ENCODE data around the gene USP47. TPM values are rescaled to one million over a fixed set of nuclear protein-coding genes. Genes with fewer than 3 reads are reported as not detected.

USP47 gene
- polyA plus RNA-seq, 1 experiment = 35.0 TPM

- Histone ChIP-seq H3K4me3 (ENCODE audit: low read depth, low read length) (no peak overlapping the region), H3K9me3 (ENCODE audit: control insufficient read depth, insufficient read depth, low read length) (no peaks in the 10 kb centered on the region), H3K27ac (ENCODE audit: low read depth, low read length) (no peak overlapping the region), H3K27me3 (ENCODE audit: control insufficient read depth, insufficient read depth, low read length) (no peaks in the 10 kb centered on the region)
- ChIA-PET POLR2A (no interaction called here), CTCF (no interaction called here)
- no peak for DNase-seq (ENCODE audit: low read depth, low spot score)
- TF ChIP-seq CTCF (IDR thresholded peaks at IDR 0.05; ENCODE audit: low read depth, low read length) = no peak
Observed at GRCh38 chr11:11923828-11924227, 82.1 kb downstream of the USP47 start.

- TF ChIP-seq CTCF (IDR thresholded peaks at IDR 0.05; ENCODE audit: low read depth, low read length) = no peak
- no peaks in the 10 kb centered on the region for H3K9me3 ChIP-seq (ENCODE audit: control insufficient read depth, insufficient read depth, low read length)
- H3K27me3 ChIP-seq (ENCODE audit: control insufficient read depth, insufficient read depth, low read length) = no peaks in the 10 kb centered on the region
- CTCF ChIA-PET = interaction anchor here (0.6 to 2.7 kb wide), 3 partner anchors 114 to 352 kb away, joined by 3 to 10 read pairs (median 3); no protein-coding TSS in a partner anchor
- POLR2A ChIA-PET = no interaction called here
- no peak overlapping the region for H3K27ac ChIP-seq (ENCODE audit: low read depth, low read length)
- no peak overlapping the region for H3K4me3 ChIP-seq (ENCODE audit: low read depth, low read length)
- DNase-seq (ENCODE audit: low read depth, low spot score) = no peak
Observed at GRCh38 chr11:11929920-11930319, 88.1 kb downstream of the USP47 start.

- POLR2A ChIA-PET = interaction anchor here (1.3 kb wide), 1 partner anchor 113 kb away, joined by 4 read pairs; no protein-coding TSS in a partner anchor
- CTCF ChIA-PET = interaction anchor here (0.6 to 2.6 kb wide), 23 partner anchors 10 to 350 kb away, joined by 3 to 38 read pairs (median 5); no protein-coding TSS in a partner anchor
- H3K27ac ChIP-seq (ENCODE audit: low read depth, low read length) = no peak overlapping the region
Observed at GRCh38 chr11:11931461-11932055, 89.8 kb downstream of the USP47 start.

GRCh38 chr11:11935536-11935935, 93.8 kb downstream of the USP47 start:
- ChIA-PET CTCF (interaction anchor here (1.0 kb wide), 1 partner anchor 109 kb away, joined by 7 read pairs; no protein-coding TSS in a partner anchor), POLR2A (no interaction called here)
- no peaks in the 10 kb centered on the region for H3K9me3 ChIP-seq (ENCODE audit: control insufficient read depth, insufficient read depth, low read length)
- DNase-seq (ENCODE audit: low read depth, low spot score) = no peak
- no peak overlapping the region for H3K27ac ChIP-seq (ENCODE audit: low read depth, low read length)
- no peak overlapping the region for H3K4me3 ChIP-seq (ENCODE audit: low read depth, low read length)
- no peak for TF ChIP-seq CTCF (IDR thresholded peaks at IDR 0.05; ENCODE audit: low read depth, low read length)
- no peaks in the 10 kb centered on the region for H3K27me3 ChIP-seq (ENCODE audit: control insufficient read depth, insufficient read depth, low read length)

More at GRCh38 chr11:11931461-11932055, 89.8 kb downstream of the USP47 start:
- DNase-seq (ENCODE audit: low read depth, low spot score) = peak; percentile 18
- Histone ChIP-seq H3K4me3 (ENCODE audit: low read depth, low read length) (no peak overlapping the region), H3K9me3 (ENCODE audit: control insufficient read depth, insufficient read depth, low read length) (no peaks in the 10 kb centered on the region), H3K27me3 (ENCODE audit: control insufficient read depth, insufficient read depth, low read length) (no peaks in the 10 kb centered on the region)
- peak; percentile 72 for TF ChIP-seq CTCF (IDR thresholded peaks at IDR 0.05; ENCODE audit: low read depth, low read length)

GRCh38 chr11:11937433-11937832, 95.7 kb downstream of the USP47 start:
- Histone ChIP-seq H3K9me3 (ENCODE audit: control insufficient read depth, insufficient read depth, low read length) (no peaks in the 10 kb centered on the region), H3K27me3 (ENCODE audit: control insufficient read depth, insufficient read depth, low read length) (no peaks in the 10 kb centered on the region), H3K4me3 (ENCODE audit: low read depth, low read length) (no peak overlapping the region), H3K27ac (ENCODE audit: low read depth, low read length) (no peak overlapping the region)
- ChIA-PET CTCF (no interaction called here), POLR2A (no interaction called here)
- DNase-seq (ENCODE audit: low read depth, low spot score) = no peak
- no peak for TF ChIP-seq CTCF (IDR thresholded peaks at IDR 0.05; ENCODE audit: low read depth, low read length)

All from AG04450 (cell line).